ENCODE results near the gene DNA2. TPM values are rescaled to one million over a fixed set of nuclear protein-coding genes. Genes with fewer than 3 reads are reported as not detected.
"Not testable (repeated sequence)": the region's sequence is repeated elsewhere in the genome, so short reads cannot be mapped to it uniquely, and the experiment has no call there.

The DNA2 gene
- total RNA-seq, 2 experiments from 2014 or later, result 35.0 to 36.1 TPM

GRCh38 chr10:68474021-68474420 lies 2.2 kb upstream of the DNA2 start:
- H3K4me3 Mint-ChIP-seq, result no peak overlapping the region

GRCh38 chr10:68471063-68471585 lies 649 bp downstream of the DNA2 start:
- Mint-ChIP-seq H3K27me3 (no peaks in the 10 kb centered on the region), H3K9me3 (no peaks in the 10 kb centered on the region), H3K4me3 (peak overlapping the region; percentile 98), H3K4me1 (peaks cover 22% of the 10 kb centered on the region), H3K36me3 (peaks cover 13% of the 10 kb centered on the region), H3K27ac (peak overlapping the region; percentile 97)
- POLR2A ChIA-PET, result interaction anchor here (0.9 to 1.3 kb wide), 5 partner anchors 14 to 250 kb away, joined by 3 to 6 read pairs (median 4); partner anchors contain the start of genes CCAR1 and RUFY2
- ATAC-seq (ENCODE audit: low read depth), result no peak
- DNase-seq, result no peak

More at GRCh38 chr10:68474021-68474420, 2.2 kb upstream of the DNA2 start:
- DNase-seq, result no peak
- no peak overlapping the region for H3K27ac Mint-ChIP-seq
- POLR2A ChIA-PET, result interaction anchor here (0.6 kb wide), 1 partner anchor 11 kb away, joined by 4 read pairs; no protein-coding TSS in a partner anchor
- H3K4me1 Mint-ChIP-seq, result peaks cover 21% of the 10 kb centered on the region
- H3K27me3 Mint-ChIP-seq, result no peaks in the 10 kb centered on the region
- H3K9me3 Mint-ChIP-seq, result no peaks in the 10 kb centered on the region
- H3K36me3 Mint-ChIP-seq, result peaks cover 8% of the 10 kb centered on the region
- no peak for ATAC-seq (ENCODE audit: low read depth)

GRCh38 chr10:68470300-68470699 lies 1.5 kb downstream of the DNA2 start:
- peak overlapping the region; percentile 98 for H3K4me3 Mint-ChIP-seq
- POLR2A ChIA-PET, result no interaction called here
- H3K27ac Mint-ChIP-seq, result peak overlapping the region; percentile 51
- peaks cover 22% of the 10 kb centered on the region for H3K4me1 Mint-ChIP-seq
- H3K9me3 Mint-ChIP-seq, result no peaks in the 10 kb centered on the region
- no peak for DNase-seq
- no peak for ATAC-seq (ENCODE audit: low read depth)
- peaks cover 15% of the 10 kb centered on the region for H3K36me3 Mint-ChIP-seq
- H3K27me3 Mint-ChIP-seq, result no peaks in the 10 kb centered on the region

- no peak for ATAC-seq (ENCODE audit: low read depth)
- POLR2A ChIA-PET, result no interaction called here
- Mint-ChIP-seq H3K4me1 (peaks cover 22% of the 10 kb centered on the region), H3K9me3 (no peaks in the 10 kb centered on the region), H3K4me3 (peak overlapping the region; percentile 98), H3K27ac (no peak overlapping the region), H3K36me3 (peaks cover 17% of the 10 kb centered on the region), H3K27me3 (no peaks in the 10 kb centered on the region)
- no peak for DNase-seq
Observed at GRCh38 chr10:68469838-68470237, 1.9 kb downstream of the DNA2 start.

- H3K27ac Mint-ChIP-seq; H3K27me3 Mint-ChIP-seq; ATAC-seq (ENCODE audit: low read depth); H3K9me3 Mint-ChIP-seq; H3K4me1 Mint-ChIP-seq; H3K4me3 Mint-ChIP-seq; POLR2A ChIA-PET; DNase-seq: not testable (repeated sequence)
- peaks cover 24% of the 10 kb centered on the region for H3K36me3 Mint-ChIP-seq
Observed at GRCh38 chr10:68464729-68465128, 7.0 kb downstream of the DNA2 start.

- H3K27me3 Mint-ChIP-seq, result no peaks in the 10 kb centered on the region
- H3K27ac Mint-ChIP-seq, result peak overlapping the region; percentile 42
- no peak for ATAC-seq (ENCODE audit: low read depth)
- peaks cover 3% of the 10 kb centered on the region for H3K4me1 Mint-ChIP-seq
- H3K9me3 Mint-ChIP-seq, result no peaks in the 10 kb centered on the region
- POLR2A ChIA-PET, result interaction anchor here (0.7 kb wide), 1 partner anchor 11 kb away, joined by 4 read pairs; no protein-coding TSS in a partner anchor
- no peak for DNase-seq
- H3K4me3 Mint-ChIP-seq, result no peak overlapping the region
- peaks cover 21% of the 10 kb centered on the region for H3K36me3 Mint-ChIP-seq
Observed at GRCh38 chr10:68463365-68464093, 8.2 kb downstream of the DNA2 start.

- ATAC-seq (ENCODE audit: low read depth) (no peak), DNase-seq (no peak)
- no peaks in the 10 kb centered on the region for H3K27me3 Mint-ChIP-seq
- H3K4me3 Mint-ChIP-seq, result no peak overlapping the region
- H3K36me3 Mint-ChIP-seq, result peaks cover 20% of the 10 kb centered on the region
- POLR2A ChIA-PET, result interaction anchor here (0.7 kb wide), 1 partner anchor 12 kb away, joined by 4 read pairs; no protein-coding TSS in a partner anchor
- no peaks in the 10 kb centered on the region for H3K9me3 Mint-ChIP-seq
- no peak overlapping the region for H3K27ac Mint-ChIP-seq
- peaks cover 3% of the 10 kb centered on the region for H3K4me1 Mint-ChIP-seq
Observed at GRCh38 chr10:68462536-68462935, 9.2 kb downstream of the DNA2 start.

GRCh38 chr10:68461032-68461431 lies 10.7 kb downstream of the DNA2 start:
- POLR2A ChIA-PET, result interaction anchor here (0.6 kb wide), 1 partner anchor 248 kb away, joined by 3 read pairs; no protein-coding TSS in a partner anchor
- no peak overlapping the region for H3K4me3 Mint-ChIP-seq
- DNase-seq (no peak), ATAC-seq (ENCODE audit: low read depth) (no peak)
- no peak overlapping the region for H3K27ac Mint-ChIP-seq
- H3K27me3 Mint-ChIP-seq, result no peaks in the 10 kb centered on the region
- H3K4me1 Mint-ChIP-seq, result peaks cover 3% of the 10 kb centered on the region
- peaks cover 25% of the 10 kb centered on the region for H3K36me3 Mint-ChIP-seq
- no peaks in the 10 kb centered on the region for H3K9me3 Mint-ChIP-seq

GRCh38 chr10:68449698-68450097 lies 22.1 kb downstream of the DNA2 start:
- POLR2A ChIA-PET, result interaction anchor here (1.1 kb wide), 1 partner anchor 9 kb away, joined by 5 read pairs; no protein-coding TSS in a partner anchor
- H3K4me1 Mint-ChIP-seq; ATAC-seq (ENCODE audit: low read depth); H3K4me3 Mint-ChIP-seq; DNase-seq; H3K9me3 Mint-ChIP-seq; H3K27me3 Mint-ChIP-seq; H3K27ac Mint-ChIP-seq: not testable (repeated sequence)
- H3K36me3 Mint-ChIP-seq, result peaks cover 26% of the 10 kb centered on the region

- H3K4me1 Mint-ChIP-seq, result no peaks in the 10 kb centered on the region
- DNase-seq (no peak), ATAC-seq (ENCODE audit: low read depth) (no peak)
- peaks cover 24% of the 10 kb centered on the region for H3K36me3 Mint-ChIP-seq
- POLR2A ChIA-PET, result interaction anchor here (0.6 kb wide), 1 partner anchor 38 kb away, joined by 4 read pairs; no protein-coding TSS in a partner anchor
- H3K27ac Mint-ChIP-seq, result no peak overlapping the region
- no peaks in the 10 kb centered on the region for H3K27me3 Mint-ChIP-seq
- H3K4me3 Mint-ChIP-seq, result no peak overlapping the region
- no peaks in the 10 kb centered on the region for H3K9me3 Mint-ChIP-seq
Observed at GRCh38 chr10:68446179-68446578, 25.6 kb downstream of the DNA2 start.

GRCh38 chr10:68442971-68443370 lies 28.8 kb downstream of the DNA2 start:
- Mint-ChIP-seq H3K9me3 (no peaks in the 10 kb centered on the region), H3K4me3 (no peak overlapping the region), H3K36me3 (peaks cover 17% of the 10 kb centered on the region), H3K27me3 (no peaks in the 10 kb centered on the region), H3K4me1 (no peaks in the 10 kb centered on the region), H3K27ac (no peak overlapping the region)
- ATAC-seq (ENCODE audit: low read depth) (no peak), DNase-seq (no peak)
- POLR2A ChIA-PET, result no interaction called here

GRCh38 chr10:68440898-68441297 lies 30.9 kb downstream of the DNA2 start:
- DNase-seq (no peak), ATAC-seq (ENCODE audit: low read depth) (no peak)
- peaks cover 2% of the 10 kb centered on the region for H3K4me1 Mint-ChIP-seq
- H3K4me3 Mint-ChIP-seq, result no peak overlapping the region
- H3K27me3 Mint-ChIP-seq, result no peaks in the 10 kb centered on the region
- POLR2A ChIA-PET, result interaction anchor here (1.5 kb wide), 1 partner anchor 9 kb away, joined by 5 read pairs; no protein-coding TSS in a partner anchor
- peaks cover 28% of the 10 kb centered on the region for H3K36me3 Mint-ChIP-seq
- H3K9me3 Mint-ChIP-seq, result no peaks in the 10 kb centered on the region
- no peak overlapping the region for H3K27ac Mint-ChIP-seq

- ATAC-seq (ENCODE audit: low read depth) (no peak), DNase-seq (no peak)
- Mint-ChIP-seq H3K36me3 (peaks cover 27% of the 10 kb centered on the region), H3K27me3 (no peaks in the 10 kb centered on the region), H3K9me3 (no peaks in the 10 kb centered on the region), H3K27ac (no peak overlapping the region), H3K4me3 (no peak overlapping the region), H3K4me1 (peaks cover 2% of the 10 kb centered on the region)
- POLR2A ChIA-PET, result no interaction called here
Observed at GRCh38 chr10:68435803-68436202, 36.0 kb downstream of the DNA2 start.

GRCh38 chr10:68434657-68435056 lies 37.1 kb downstream of the DNA2 start:
- POLR2A ChIA-PET, result interaction anchor here (0.6 kb wide), 1 partner anchor 326 kb away, joined by 3 read pairs; no protein-coding TSS in a partner anchor
- H3K27ac Mint-ChIP-seq, result no peak overlapping the region

More at GRCh38 chr10:68434657-68435056, 37.1 kb downstream of the DNA2 start:
- H3K4me1 Mint-ChIP-seq, result peaks cover 2% of the 10 kb centered on the region
- no peaks in the 10 kb centered on the region for H3K9me3 Mint-ChIP-seq
- no peak for ATAC-seq (ENCODE audit: low read depth)
- no peak for DNase-seq
- H3K4me3 Mint-ChIP-seq, result no peak overlapping the region
- H3K27me3 Mint-ChIP-seq, result no peaks in the 10 kb centered on the region
- H3K36me3 Mint-ChIP-seq, result peaks cover 29% of the 10 kb centered on the region
